Fibroblast of peridontal ligament (primary cell): ENCODE measurements around the gene AGR2.
"Not testable (repeated sequence)": the region's sequence is repeated elsewhere in the genome, so short reads cannot be mapped to it uniquely, and the experiment has no call there.

Experiments used
- DNase-seq: peaks from one replicate; pipeline ENCODE4 v3.0.0-alpha.2; 2010; ENCODE audit errors: extremely low read depth

AGR2 gene

DNA sequence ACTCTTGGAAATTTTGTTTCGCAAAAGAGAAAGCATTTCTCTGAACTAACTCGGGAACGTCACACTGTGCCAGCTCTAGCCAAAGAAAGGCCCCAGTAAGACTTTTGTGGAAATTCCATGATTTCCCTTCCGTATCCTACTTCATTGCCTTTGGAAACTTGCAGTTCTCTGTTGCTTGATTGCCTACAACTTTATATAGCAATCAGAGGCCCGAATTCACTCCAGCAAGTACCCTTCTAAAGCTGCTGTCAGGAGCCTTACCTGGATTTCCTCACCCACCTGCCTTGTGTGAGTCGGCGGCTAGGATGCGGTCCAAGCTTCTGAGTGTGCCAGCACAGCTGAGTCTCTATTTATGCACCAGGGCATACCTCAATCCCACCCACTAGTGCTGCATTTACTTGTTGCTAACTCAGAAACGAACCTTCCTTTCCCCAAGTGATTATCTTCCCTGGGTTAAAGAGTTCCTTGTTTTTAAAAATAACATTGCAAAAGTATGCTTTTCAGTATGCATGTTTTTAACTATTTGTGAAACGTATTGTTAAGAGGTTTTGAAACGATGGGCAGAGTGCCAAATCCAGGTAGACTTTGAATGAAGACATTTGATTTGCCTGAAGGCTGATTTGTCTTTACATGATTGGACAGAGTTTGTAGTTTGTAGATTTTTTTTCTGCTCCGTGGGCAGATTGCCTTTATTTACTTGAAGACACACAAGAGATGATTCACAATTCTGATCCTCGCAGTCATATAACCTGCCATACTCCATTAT is at the start of gene AGR2:
AGR2 (minus strand) TSS at position 326 of the 766 bp plus-strand sequence. CDS start 3,203 bp downstream, outside the sequence.
- DNase-seq: no peak

DNA sequence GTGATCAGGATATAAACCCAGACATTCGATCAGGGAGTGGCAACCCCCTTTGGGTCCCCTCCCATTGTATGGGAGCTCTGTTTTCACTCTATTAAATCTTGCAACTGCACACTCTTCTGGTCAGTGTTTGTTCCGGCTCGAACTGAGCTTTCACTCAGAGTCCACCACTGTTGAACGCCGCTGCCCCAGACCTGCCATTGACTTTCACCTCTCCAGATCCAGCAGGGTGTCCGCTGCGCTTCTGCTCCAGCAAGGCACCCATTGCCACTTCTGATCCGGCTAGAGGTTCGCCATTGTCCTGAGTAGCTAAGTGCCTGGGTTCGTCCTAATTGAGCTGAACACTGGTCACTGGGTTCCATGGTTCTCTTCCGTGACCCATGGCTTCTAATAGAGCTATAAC is 48.4 kb upstream of the AGR2 start:
- DNase-seq: not testable (repeated sequence)

GRCh38 chr7:16851829-16852228 is 47.0 kb upstream of the AGR2 start:
- DNase-seq: no peak

DNA sequence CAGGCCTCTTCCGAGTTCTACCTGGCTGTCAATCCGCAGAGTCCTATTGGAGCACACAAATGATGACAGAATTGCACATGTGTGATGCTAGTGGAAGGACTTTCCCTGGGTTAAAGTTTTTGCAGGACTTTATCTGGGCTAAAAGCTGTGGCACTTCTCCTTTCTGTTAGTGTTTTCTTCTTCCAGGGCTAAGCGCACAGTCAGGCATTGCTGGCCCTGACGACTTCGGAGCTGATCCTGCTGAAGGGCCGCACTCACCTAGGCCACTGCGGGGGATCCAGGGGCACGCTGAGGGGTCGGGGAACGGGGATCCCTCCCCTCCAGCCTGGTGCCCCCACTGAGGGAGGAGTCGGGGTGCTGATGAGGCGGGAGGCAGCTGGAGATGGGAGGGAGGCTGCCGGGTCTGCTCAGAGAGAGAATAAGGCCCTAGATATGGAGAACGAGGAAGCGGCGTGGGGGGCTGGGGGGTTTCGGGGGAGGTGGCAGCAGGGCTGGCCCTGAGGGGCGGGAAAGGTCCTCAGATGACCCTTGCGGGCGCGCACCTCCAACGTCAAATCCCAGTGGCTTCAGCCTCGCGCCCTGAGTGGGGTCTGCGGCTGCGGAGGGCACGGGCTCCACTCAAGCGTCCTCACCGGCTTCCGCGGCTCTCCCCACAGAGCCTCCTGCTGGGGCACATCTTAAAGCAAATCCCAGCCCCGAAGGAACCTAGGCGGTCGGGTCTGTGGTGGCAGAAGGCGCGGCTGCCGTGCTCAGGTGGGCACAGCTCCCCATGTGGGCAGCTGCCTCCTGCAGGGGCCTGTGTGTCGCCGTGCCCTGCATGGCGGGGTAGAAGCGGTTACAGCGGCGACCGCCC is 46.0 kb upstream of the AGR2 start:
- DNase-seq: no peak

GRCh38 chr7:16849296-16850148 is 44.7 kb upstream of the AGR2 start:
- DNase-seq: no peak

- no peak for DNase-seq
These were observed 42.6 kb upstream of the AGR2 start for GRCh38 chr7:16847381-16847860.

DNA sequence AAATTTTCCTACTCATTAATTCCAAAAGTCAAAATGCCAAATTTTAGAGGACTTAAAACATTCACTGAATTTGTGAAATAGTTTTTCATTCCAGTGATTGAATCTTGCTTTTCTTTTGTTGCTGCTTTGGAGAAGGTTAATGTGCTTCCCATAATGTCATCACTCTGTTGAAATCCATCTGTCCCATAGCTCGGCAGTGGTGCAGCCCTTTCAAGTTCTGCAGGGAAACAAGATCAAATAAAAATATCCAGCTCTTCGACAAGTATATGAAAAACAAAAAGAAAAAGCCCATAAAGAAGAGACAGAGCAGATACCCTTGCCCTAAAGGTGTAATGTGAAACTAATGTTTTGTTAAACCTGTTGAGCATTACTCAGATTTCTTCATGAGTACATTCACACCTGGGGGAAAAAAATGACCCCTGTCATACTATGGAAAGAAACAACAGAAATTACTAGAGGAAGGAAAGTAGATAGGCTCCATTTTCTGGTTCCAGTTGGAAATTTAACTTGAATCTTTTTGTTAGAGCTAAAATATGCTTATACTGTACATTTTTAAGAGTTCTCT is 41.9 kb upstream of the AGR2 start:
- DNase-seq: no peak

DNA sequence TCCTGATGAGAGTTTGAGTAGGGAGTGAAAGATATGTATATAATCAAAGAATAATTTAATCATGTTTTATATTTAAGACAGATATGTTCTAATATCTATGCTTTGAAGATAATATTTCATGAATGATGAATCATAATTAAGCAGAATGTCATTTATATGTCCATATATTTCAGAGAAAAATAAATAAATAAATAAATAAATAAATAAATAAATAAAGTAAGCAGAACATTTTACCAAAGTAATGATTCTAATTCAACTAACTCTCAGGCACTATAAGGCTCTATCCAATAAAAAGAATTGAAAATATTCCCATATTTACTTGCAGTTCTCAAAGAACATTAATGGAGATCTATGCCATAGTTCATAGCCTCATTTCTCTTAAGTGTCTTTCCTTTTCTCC is 40.9 kb upstream of the AGR2 start:
- DNase-seq: no peak

DNA sequence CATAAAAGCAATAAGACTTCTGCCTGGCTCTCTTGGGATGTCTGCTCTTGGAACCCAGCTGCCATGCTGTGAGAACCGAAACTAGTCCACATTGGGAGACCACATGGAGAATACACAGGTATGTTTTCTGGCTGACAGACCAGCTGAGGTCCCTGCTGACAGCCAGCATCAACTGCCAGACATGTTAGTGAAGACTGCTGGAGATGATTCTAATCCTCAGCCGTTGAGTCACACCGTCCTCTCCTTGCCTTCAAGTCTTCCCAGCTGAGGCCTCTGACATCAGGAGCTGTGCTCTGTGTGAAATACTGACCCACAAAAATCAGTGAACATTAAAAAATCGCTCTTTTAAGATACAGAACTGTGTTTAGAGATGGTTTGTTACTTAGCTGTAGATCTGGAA is 36.9 kb upstream of the AGR2 start:
- DNase-seq: no peak

DNA sequence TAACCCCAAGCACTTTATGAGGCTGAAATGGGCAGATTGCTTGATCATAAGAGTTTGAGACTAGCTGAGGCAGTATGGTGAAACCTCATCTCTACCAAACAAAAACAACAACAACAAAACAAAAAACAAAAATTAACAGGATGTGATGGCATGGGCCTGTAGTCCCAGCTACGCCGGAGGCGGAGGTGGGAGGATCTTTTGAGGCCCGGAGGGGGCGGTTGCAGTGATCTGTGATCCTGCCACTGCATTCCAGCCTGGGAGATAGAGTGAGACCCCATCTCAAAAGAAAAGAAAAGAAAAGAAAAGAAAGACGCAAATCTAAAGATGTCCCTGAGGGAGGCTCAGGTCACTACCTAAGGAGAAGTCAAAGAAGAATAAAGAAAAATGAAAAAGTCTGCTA is 35.3 kb upstream of the AGR2 start:
- no peak for DNase-seq

GRCh38 chr7:16839646-16840045 is 34.8 kb upstream of the AGR2 start:
- DNase-seq: peak; percentile 50

GRCh38 chr7:16838891-16839290 is 34.1 kb upstream of the AGR2 start:
- DNase-seq: no peak

DNA sequence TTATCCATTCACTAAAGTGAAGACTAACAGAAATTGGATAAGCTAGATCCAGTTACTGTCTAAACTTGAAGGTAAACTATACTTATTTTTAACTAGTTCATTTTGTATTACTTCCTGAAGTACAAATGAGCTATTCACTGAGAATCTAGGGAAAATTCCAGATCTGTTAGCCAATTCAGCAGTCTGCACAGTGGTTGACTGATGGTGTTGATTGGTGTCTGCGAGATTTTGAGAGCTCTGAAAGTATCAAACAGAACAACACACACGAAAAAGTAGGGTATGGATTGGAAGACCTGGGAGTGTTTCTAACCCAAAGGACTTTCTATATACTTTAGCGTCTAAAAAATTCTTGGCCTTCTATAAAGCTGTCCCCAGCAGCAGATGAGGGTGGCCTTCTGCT is 33.6 kb upstream of the AGR2 start:
- no peak for DNase-seq

DNA sequence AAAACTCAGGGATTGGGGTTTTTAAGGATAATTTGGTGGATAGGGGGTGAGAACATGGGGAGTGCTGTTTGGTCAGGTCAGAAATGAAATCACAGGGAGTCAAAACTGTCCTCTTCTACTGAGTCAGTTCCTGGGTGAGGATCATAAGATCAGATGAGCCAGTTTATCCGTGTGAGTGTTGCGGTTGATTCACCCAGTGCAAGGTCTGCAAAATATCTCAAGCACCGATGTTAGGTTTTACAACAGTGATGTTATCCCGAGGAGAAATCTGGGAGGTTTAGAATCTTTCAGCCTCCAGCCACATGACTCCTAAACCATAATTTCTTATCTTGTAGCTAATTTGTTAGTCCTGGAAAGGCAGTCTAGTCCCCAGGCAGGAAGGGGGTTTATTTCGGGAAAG is 31.7 kb upstream of the AGR2 start:
- DNase-seq: no peak

- DNase-seq: no peak
These were observed 28.6 kb upstream of the AGR2 start for GRCh38 chr7:16833373-16833772.

GRCh38 chr7:16826060-16826459 is 21.3 kb upstream of the AGR2 start:
- DNase-seq: no peak

DNA sequence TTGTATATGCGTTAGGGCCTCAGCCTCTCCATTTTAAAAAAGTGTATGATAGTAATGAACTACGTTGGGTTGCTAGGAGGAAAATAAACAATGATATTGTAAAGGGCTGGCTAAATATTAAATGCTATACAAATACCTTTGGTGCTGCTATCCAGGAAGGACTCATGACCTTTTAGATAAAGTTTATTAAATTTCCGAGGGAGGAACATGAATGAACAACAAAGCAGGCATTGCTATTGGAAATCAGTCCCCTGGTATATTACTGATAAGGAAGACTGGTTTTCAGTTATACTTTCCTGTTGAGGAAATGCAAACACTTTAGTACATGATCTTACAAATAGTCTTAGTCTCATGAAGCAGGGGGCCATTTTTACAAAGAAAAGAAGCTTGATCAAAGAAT is 17.2 kb upstream of the AGR2 start:
- DNase-seq: no peak

GRCh38 chr7:16818732-16819131 is 13.9 kb upstream of the AGR2 start:
- DNase-seq: no peak

- peak; percentile 55 for DNase-seq
These were observed 12.7 kb upstream of the AGR2 start for GRCh38 chr7:16817536-16817935.

GRCh38 chr7:16816824-16817223 is 12.0 kb upstream of the AGR2 start:
- DNase-seq: no peak

- DNase-seq: no peak
These were observed 10.2 kb upstream of the AGR2 start for GRCh38 chr7:16815001-16815400.

DNA sequence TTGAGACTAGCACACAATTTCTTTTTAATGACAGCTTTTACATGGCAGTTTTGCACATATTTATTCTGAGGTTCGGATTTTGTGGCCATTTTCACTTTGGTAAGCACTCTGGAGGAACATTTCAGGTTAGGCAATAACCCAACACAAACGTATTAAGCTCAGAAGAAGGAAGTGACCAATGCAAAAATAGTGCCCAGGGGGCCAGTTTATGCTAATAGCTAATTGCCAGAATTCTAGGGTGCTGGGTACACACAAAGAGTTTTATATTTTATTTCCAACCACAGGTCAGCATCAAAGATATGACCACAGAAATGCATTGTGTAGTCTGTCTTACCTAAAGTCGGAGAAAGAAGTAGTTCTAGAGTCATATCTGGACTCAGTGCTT is 8.4 kb upstream of the AGR2 start:
- DNase-seq: no peak
